Suppressor macrophage treated with lipopolysaccharide for 4 hours (primary cell): ENCODE measurements around the gene CHCHD6.
A peak's percentile ranks its signal among the peaks of the same experiment; 100 is the strongest.

Experiments
- DNase-seq: peaks from one replicate; pipeline ENCODE4 v3.0.0-alpha.2; 2020

Gene CHCHD6

GRCh38 chr3:126706631-126707030, 2.6 kb downstream of the CHCHD6 start:
- no peak for DNase-seq

DNA sequence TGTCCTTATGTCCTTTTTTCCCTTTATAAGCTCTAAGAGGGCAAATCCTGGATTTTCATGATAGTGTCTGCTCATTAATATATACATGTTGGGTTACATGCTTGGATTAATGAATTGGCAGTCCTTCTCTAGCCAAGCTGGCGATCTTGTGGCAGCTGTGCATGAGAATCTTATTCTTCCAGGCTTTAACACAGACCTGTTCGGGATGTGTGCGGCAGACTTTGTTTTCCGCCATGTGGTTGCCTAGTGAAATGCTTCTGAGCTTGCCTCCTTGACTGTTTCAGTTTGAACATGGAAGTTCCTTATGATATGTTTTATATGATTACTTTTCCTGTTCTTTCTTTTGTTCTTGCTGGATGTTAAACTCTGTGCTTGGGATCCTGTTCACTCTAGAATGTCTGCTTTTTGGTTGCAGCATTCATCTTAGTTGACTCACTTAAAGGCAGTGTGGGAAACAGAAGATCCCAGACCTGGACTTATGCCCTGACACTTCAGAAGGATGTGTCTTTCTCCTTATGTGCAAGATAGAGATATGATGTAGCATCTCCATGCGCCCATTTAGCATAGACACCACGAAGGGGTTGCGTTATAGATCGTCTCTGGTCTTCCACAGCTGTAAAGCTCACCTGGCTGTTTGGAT, 7.2 kb downstream of the CHCHD6 start:
- DNase-seq = no peak

GRCh38 chr3:126713199-126713598, 9.2 kb downstream of the CHCHD6 start:
- DNase-seq = no peak

DNA sequence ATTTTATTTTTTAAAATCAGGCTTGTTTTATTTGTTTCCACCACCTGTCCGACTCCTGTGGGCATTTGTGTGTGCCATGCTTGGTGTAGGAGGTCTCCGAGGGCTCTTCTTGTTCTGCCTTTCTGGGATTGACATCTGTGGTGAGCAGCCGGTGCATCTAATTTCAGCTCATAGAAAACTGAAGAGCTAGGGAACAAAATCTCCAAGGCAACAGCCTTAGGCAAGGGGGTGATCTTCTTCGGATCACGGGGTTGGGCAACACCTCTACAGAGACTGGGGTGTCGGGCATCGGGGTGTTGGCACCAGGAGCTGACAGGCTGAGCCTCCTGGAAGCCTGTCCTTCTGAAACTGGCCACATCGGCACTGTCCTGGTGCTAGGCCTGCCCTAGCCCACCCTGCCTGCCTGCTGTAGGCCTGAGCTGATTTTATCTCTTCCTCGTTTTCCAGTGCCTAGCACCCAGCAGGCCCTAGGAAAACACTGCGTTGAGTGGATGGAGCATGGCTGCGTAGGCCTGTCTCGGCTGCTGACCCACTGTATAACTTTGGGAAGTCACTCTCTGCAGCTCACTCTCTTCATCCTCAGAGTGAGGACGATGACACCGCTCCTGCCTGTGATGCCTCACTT, 10.3 kb downstream of the CHCHD6 start:
- no peak for DNase-seq

DNA sequence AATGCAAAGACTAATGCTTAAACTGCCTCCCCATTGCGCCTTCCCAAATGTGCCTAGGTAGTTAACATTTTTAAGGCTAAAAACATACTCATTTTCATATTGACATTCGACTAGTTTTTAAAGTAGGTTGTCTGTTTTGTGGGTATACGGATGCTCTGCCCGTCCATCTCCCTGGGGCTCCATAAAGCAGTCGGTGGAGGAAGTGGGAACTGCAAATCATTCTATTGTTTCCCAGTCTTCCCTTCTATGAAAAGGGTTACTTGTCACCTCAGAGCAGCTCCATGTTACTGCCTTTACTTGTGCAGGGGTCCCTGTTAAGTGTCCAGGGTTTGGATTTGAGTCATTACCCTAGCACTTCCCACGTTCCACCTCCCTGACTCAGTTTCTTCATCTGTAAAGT, 10.9 kb downstream of the CHCHD6 start:
- DNase-seq = no peak

- no peak for DNase-seq
Measured at GRCh38 chr3:126715432-126715831, 11.4 kb downstream of the CHCHD6 start.

DNA sequence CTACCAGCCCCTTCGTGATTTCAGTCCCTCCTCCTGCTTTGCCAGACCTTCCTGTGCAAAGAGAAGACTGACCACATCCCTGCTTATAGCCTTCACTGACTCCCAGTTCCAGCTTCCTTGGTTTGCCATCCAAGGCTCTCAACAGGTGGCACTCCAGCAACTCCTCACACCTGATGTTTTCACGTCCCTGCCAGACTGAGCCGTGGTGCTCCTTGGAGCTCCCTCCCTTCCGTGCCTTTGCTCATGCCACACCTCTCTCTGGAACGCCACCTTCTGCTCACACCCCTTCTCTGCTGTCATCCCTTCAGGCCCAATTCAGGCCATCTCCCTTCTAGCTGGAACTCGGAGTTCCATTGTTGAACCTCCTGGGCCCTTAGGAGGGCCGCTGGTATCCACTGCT, 12.0 kb downstream of the CHCHD6 start:
- no peak for DNase-seq

- DNase-seq = no peak
Measured at GRCh38 chr3:126718561-126719445, 14.8 kb downstream of the CHCHD6 start.

DNA sequence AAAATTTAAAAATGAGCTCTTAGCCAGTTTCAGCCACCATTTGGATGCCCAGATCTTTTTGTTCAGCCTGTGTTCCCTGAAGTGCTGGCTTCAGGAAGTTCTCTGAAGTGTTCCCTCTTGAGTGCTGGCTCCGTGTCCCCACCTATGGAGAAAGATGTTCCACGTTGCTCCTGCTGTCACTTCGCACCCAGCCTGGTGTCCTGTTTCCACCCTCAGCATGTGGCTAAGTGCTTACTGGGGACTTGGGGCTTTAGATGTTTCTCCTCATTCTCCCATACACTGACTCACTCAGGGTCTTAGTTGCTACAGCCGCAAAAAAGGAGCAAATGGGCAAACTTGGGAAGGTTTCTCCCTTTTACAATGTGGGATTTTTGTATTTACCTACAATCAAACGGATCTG, 16.6 kb downstream of the CHCHD6 start:
- no peak for DNase-seq

DNA sequence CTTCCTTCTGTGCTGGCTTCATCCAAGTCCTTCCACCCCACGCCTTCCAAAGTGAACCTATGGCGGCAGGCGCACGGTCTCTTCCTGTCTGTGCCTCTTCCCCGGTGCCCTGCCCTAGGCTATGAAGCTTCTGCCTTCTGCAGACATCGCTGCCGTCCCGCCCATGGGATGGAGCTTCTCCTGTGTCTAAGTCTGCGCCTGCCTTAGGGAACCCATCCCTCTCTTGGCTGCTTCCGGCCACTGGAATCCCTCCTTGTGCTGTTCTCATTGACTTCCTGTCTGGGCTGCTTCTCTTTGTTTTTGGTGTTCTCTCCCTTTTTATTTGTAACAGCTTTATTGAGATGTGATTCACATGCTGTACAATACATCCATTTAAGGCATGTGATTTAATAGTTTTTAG, 17.2 kb downstream of the CHCHD6 start:
- DNase-seq = no peak

DNA sequence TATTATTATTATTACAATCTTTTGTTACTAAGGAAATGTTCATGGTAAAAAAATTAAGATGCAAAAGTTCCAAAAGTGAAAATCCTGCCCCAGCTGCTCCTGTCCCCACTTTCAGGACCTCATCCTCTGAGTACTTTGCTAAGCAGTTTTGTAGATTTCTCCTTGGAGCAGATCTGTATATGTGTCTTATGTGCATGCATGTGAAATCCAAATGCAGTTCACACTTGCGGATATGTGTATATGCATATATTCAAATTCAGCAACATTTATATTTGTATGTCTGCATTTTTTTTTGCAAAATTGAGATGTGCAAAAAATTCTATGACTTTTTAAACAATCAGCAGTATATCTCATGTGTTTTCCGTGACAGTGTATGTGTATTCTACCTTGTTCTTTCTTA, 19.2 kb downstream of the CHCHD6 start:
- DNase-seq = no peak

DNA sequence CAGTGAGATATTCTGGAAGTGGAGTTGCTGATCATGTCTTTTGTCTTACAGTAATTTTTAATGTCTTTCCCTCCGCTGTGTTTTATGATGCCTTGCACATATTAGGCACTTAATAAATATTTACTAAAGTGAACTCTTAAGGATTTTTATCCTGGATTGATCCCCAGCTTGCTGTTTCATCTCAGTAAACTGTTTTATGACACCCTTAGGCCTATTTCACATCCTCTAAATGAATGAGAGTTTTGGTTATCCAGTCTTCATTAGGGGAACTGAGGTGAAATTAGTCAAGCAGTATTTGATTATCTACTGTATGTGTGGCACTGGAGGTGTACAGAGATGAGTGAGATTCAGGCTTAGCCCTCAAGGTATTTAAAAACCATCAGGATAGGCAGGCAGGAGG, 19.8 kb downstream of the CHCHD6 start:
- no peak for DNase-seq

- DNase-seq = no peak
Measured at GRCh38 chr3:126728680-126729079, 24.6 kb downstream of the CHCHD6 start.

DNA sequence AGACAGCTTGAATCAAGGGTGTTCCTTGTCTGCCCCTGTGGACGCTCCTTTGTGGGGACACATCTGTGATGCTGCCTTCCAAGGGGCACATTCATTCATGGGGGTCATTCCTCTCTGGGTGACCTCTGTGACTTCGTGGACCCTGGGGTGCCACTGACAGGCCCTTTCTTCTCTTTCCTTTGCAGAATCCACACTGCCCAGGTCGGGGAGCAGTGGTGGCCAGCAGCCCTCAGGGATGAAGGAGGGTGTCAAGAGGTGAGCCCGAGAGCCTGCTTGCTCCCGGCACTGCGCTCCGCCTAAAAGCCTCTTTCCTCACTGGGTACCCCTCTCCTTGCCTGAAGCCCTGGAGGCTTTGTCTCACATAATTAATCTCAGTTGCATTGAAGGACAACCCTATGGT, 26.3 kb downstream of the CHCHD6 start:
- no peak for DNase-seq

DNA sequence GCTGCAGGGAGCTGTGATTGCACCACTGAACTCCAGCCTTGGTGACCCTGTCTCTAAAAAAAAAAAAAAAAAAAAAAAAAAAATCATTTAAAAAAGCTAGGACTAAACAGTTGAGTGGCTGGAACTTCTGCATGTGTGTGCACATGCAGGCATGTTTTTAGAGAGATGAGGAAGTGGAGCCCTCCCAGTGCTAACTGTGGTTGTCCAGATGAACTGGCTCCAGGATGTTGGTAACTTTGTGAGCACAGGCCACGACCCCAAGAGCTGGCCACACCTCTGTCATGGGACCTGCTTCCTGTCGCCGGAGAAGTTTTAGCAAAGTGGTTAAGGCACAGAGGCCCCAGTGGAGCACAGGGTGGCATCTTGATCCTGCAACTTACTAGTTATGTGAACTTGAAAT, 27.0 kb downstream of the CHCHD6 start:
- peak; percentile 25 for DNase-seq

GRCh38 chr3:126732281-126733060, 28.4 kb downstream of the CHCHD6 start:
- no peak for DNase-seq

GRCh38 chr3:126733061-126733430, 29.0 kb downstream of the CHCHD6 start:
- no peak for DNase-seq

DNA sequence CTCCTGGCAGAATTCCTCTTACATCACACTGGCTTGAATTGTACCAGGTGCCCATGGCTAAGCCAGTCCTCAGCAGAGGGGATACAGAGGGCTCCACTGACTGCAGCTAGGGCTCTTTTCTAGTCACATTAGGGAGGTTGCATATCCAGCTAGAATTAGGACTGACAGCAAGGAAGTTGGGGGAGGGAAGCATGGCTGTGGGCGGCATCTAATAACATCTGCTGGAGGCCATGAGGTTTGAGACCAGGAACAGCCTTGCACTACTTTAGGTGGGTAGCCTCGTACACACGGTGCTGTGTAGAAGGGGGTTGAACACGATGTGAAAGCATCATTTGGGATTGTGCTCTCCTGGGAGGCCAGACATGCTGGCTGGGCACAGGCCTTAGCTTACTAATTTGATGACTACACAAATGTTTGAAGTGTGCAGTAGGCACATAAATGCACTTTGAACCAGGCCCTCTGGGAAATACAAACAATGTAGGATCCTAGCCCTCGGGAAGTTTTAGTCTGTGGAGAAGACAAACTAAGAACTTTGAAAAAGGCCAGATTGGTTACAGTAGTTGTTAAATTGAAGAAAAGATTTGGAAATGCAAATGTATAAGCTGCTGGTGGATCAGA, 30.2 kb downstream of the CHCHD6 start:
- DNase-seq = peak; percentile 7

DNA sequence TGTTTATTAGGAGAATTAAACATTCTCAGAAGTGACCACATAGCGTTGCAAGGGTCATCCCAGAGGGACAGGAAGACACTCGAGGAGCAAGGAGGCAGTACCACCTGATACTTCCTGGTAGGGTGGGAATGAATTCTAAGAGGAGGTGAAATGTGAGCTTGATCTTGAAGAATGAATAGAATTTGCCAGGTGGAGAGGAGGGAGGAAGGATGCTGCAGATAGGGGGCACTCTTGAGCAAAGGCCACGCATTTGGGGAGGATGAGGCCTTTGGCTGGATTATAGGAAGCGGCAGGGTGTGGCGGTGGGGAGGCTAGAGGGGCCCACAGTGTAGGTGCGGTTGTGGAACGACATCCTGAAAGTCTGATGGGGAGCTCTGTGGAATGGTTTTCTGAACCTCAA, 33.5 kb downstream of the CHCHD6 start:
- DNase-seq = no peak

DNA sequence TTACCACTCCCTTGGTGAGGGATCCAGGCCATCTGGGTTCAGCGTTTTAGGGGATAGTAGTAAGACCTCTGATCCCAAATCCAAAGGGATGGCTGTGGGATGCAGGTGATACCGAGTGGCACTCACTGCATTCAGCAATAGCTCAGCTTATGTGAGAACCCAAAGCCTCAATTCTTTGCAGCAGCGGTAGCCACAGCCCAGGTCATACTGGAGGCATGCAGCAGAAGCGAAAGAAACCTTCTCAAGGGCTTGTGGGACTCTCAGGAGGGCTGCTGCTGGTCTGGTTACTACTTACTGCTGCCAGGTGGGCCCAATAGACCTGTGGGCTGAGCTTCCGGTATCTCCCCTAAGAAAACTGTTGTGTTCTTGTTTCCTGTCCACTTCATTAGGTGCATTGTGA, 38.0 kb downstream of the CHCHD6 start:
- DNase-seq = no peak

- no peak for DNase-seq
Measured at GRCh38 chr3:126743350-126743749, 39.3 kb downstream of the CHCHD6 start.

- DNase-seq = no peak
Measured at GRCh38 chr3:126743781-126744180, 39.7 kb downstream of the CHCHD6 start.
